SH-SY5Y (cell line): Measurements from ENCODE around the gene ADCY2.

Experiments
- GATA2 ChIP-seq: IDR thresholded peaks from 2 replicates; pipeline ENCODE4 v1.6.1; 2011; ENCODE audit warnings: mild to moderate bottlenecking, low read depth, low read length
- GATA3 ChIP-seq: IDR thresholded peaks from 2 replicates; pipeline ENCODE4 v1.6.1; 2011; ENCODE audit warnings: low read depth, mild to moderate bottlenecking, low read length, moderate library complexity

GRCh38 chr5:7751874-7752273 is 355.9 kb downstream of the ADCY2 start:
- no peak for TF ChIP-seq GATA2
- no peak for TF ChIP-seq GATA3
